IMR-90 (cell line): Measurements from ENCODE around the gene CCDC12. TPM values are rescaled to one million over a fixed set of nuclear protein-coding genes. Genes with fewer than 3 reads are reported as not detected.

Experiments
- ATAC-seq: fragments of 200-7000 bp; cut with Tn5 transposase; 2 replicates; pipeline ENCODE4 v1.9.1; 2020; ENCODE audit warnings: low read depth, mild to moderate bottlenecking, moderate library complexity
- BruUV-seq: library from RNA; stranded (reverse); fragments of 400-500 nt; replicated peaks from 2 replicates; lab custom pipeline; 2021; lab: Mats Ljungman, UMichigan
- CTCF ChIA-PET: fragments of 300-600 bp; formaldehyde crosslinking; extraction: SDS; loops from one replicate; lab custom pipeline; 2021; ENCODE audit warnings: antibody characterized with exemption; lab: Yijun Ruan, JAX
- POLR2A ChIA-PET: fragments of 300-600 bp; sonication (Branson Sonifier 250); formaldehyde crosslinking; loops from one replicate; lab custom pipeline; 2022; ENCODE audit warnings: antibody characterized with exemption; ENCODE audit not compliant: unreplicated experiment; lab: Charles Lee
- DNase-seq: peaks from one replicate; pipeline ENCODE4 v3.0.0; 2013
- H2AFZ ChIP-seq: replicated peaks from 2 replicates; pipeline ENCODE3; 2013; ENCODE audit warnings: low read length, mild to moderate bottlenecking; ENCODE audit not compliant: poor library complexity
- H2AK5ac ChIP-seq: 2 replicates; pipeline ENCODE4 v1.6.1; 2013; ENCODE audit warnings: low read depth, low read length, inconsistent platforms
- H2AK9ac ChIP-seq: replicated peaks from 2 replicates; pipeline ENCODE3; 2013; ENCODE audit warnings: mild to moderate bottlenecking, low read depth, low read length, moderate library complexity; ENCODE audit not compliant: poor library complexity
- H2BK120ac ChIP-seq: 2 replicates; pipeline ENCODE4 v1.6.1; 2013; ENCODE audit warnings: low read depth, low read length, inconsistent platforms
- H2BK15ac ChIP-seq: 3 replicates; pipeline ENCODE4 v1.6.1; 2013; ENCODE audit warnings: low read depth, low read length, inconsistent platforms
- H2BK20ac ChIP-seq: 2 replicates; pipeline ENCODE4 v1.6.1; 2013; ENCODE audit warnings: low read depth, mild to moderate bottlenecking, inconsistent platforms, low read length, moderate library complexity
- H2BK5ac ChIP-seq: 2 replicates; pipeline ENCODE4 v1.6.1; 2013; ENCODE audit warnings: mild to moderate bottlenecking, low read depth, low read length, inconsistent platforms; ENCODE audit not compliant: poor library complexity, severe bottlenecking
- H3K14ac ChIP-seq: replicated peaks from 2 replicates; pipeline ENCODE4 v1.6.1; 2013; ENCODE audit warnings: low read depth, low read length, inconsistent platforms
- H3K18ac ChIP-seq: 2 replicates; pipeline ENCODE4 v1.6.1; 2013; ENCODE audit warnings: low read depth, low read length, control low read depth
- H3K23ac ChIP-seq: 2 replicates; pipeline ENCODE4 v1.6.1; 2013; ENCODE audit warnings: low read depth, low read length, inconsistent platforms
- H3K27ac ChIP-seq: 2 replicates; pipeline ENCODE4 v1.5.1; 2013; ENCODE audit warnings: mild to moderate bottlenecking, control low read depth, low read length; ENCODE audit not compliant: insufficient read depth
- H3K27me3 ChIP-seq: 2 replicates; pipeline ENCODE4 v1.6.1; 2013; ENCODE audit warnings: low read length; ENCODE audit not compliant: control insufficient read depth, insufficient read depth
- H3K36me3 ChIP-seq: 2 replicates; pipeline ENCODE4 v1.6.1; 2013; ENCODE audit warnings: low read length, mixed read lengths; ENCODE audit not compliant: control insufficient read depth, insufficient read depth
- H3K4ac ChIP-seq: 2 replicates; pipeline ENCODE4 v1.6.1; 2013; ENCODE audit warnings: low read depth, low read length, inconsistent platforms
- H3K4me1 ChIP-seq: 2 replicates; pipeline ENCODE4 v1.6.1; 2013; ENCODE audit warnings: low read length, mixed read lengths; ENCODE audit not compliant: control insufficient read depth, insufficient read depth
- H3K4me2 ChIP-seq: 2 replicates; pipeline ENCODE4 v1.6.1; 2013; ENCODE audit warnings: low read depth, mild to moderate bottlenecking, control low read depth, low read length, moderate library complexity
- H3K4me3 ChIP-seq: 2 replicates; pipeline ENCODE4 v1.5.1; 2013; ENCODE audit warnings: low read depth, mild to moderate bottlenecking, control low read depth, low read length, moderate library complexity; ENCODE audit not compliant: insufficient read depth
- H3K56ac ChIP-seq: 2 replicates; pipeline ENCODE4 v1.6.1; 2013; ENCODE audit warnings: low read length, inconsistent platforms; ENCODE audit not compliant: insufficient read depth; ENCODE audit errors: extremely low read depth
- H3K79me1 ChIP-seq, 2 experiments: 2 replicates each; pipeline ENCODE4 v1.6.1; 2013; ENCODE audit warnings: low read length in 2 of 2, inconsistent platforms in 1 of 2, low read depth in 1 of 2
- H3K9ac ChIP-seq: 2 replicates; pipeline ENCODE4 v1.6.1; 2013; ENCODE audit warnings: low read depth, low read length, control low read depth
- H3K9me1 ChIP-seq: 2 replicates; pipeline ENCODE4 v1.6.1; 2013; ENCODE audit warnings: low read length, inconsistent platforms; ENCODE audit not compliant: insufficient read depth
- H3K9me3 ChIP-seq: 2 replicates; pipeline ENCODE4 v1.6.1; 2013; ENCODE audit warnings: low read length; ENCODE audit not compliant: control insufficient read depth, insufficient read depth
- H4K20me1 ChIP-seq: 2 replicates; pipeline ENCODE4 v1.6.1; 2013; ENCODE audit warnings: low read length, inconsistent platforms; ENCODE audit not compliant: insufficient read depth
- H4K5ac ChIP-seq: 2 replicates; pipeline ENCODE4 v1.6.1; 2013; ENCODE audit warnings: mild to moderate bottlenecking, low read depth, low read length, control low read depth
- H4K8ac ChIP-seq, 2 experiments: 2 replicates each; pipeline ENCODE4 v1.6.1; 2013; ENCODE audit warnings: low read depth in 2 of 2, low read length in 2 of 2, control low read depth in 1 of 2, inconsistent platforms in 1 of 2
- H4K91ac ChIP-seq: 2 replicates; pipeline ENCODE4 v1.6.1; 2013; ENCODE audit warnings: low read depth, low read length, inconsistent platforms; ENCODE audit not compliant: insufficient read depth
- BHLHE40 ChIP-seq: fragments of 150-350 bp; IDR thresholded peaks from 2 replicates; pipeline ENCODE4 v1.6.1; 2016; ENCODE audit warnings: mild to moderate bottlenecking, low read depth, low read length
- CHD1 ChIP-seq: IDR thresholded peaks from 2 replicates; pipeline ENCODE4 v1.6.1; 2012; ENCODE audit warnings: low read depth, low read length, improper control_type of control experiment
- CTCF ChIP-seq: conservative IDR thresholded peaks from 2 replicates; pipeline ENCODE4 v1.5.1; 2012; ENCODE audit warnings: mild to moderate bottlenecking, low read depth, low read length, improper control_type of control experiment
- MAFK ChIP-seq: IDR thresholded peaks from 2 replicates; pipeline ENCODE4 v1.6.1; 2012; ENCODE audit warnings: low read depth, low read length, improper control_type of control experiment
- MAZ ChIP-seq: IDR thresholded peaks from 2 replicates; pipeline ENCODE4 v1.6.1; 2012; ENCODE audit warnings: low read depth, mild to moderate bottlenecking, low read length, improper control_type of control experiment, moderate library complexity, borderline replicate concordance
- RAD21 ChIP-seq: IDR thresholded peaks from 2 replicates; pipeline ENCODE4 v1.6.1; 2012; ENCODE audit warnings: low read length, improper control_type of control experiment
- SMC3 ChIP-seq: fragments of 150-350 bp; IDR thresholded peaks from 2 replicates; pipeline ENCODE4 v1.6.1; 2016; ENCODE audit warnings: low read depth, mild to moderate bottlenecking, antibody characterized with exemption, low read length, moderate library complexity
- WGBS, 2 experiments: methylation state at CpG; one replicate each; pipeline versions ENCODE4 v1.1.5 to v1.1.7; 2013; ENCODE audit warnings: missing lambda C conversion rate in 2 of 2; ENCODE audit not compliant: insufficient read length in 1 of 2; ENCODE audit errors: extremely low coverage in 2 of 2; 5-methylcytosine and 5-hydroxymethylcytosine counted together
- dilution Hi-C: fragments of 300-500 bp; cut with HindIII; formaldehyde crosslinking; loops from one replicate; pipeline ENCODE4 v1.14.3; 2018; ENCODE audit warnings: low sequenced_read_pairs; ENCODE audit not compliant: unreplicated experiment
- in situ Hi-C: fragments of 300-500 bp; cut with MboI; formaldehyde crosslinking; loops from 3 replicates; pipeline ENCODE4 v1.14.3; 2019; ENCODE audit warnings: low sequenced_read_pairs, inconsistent platforms, mixed read lengths
- intact Hi-C: fragments of 100-400 bp; cut with micrococcal nuclease; formaldehyde crosslinking; loops from 2 replicates; pipeline ENCODE4 v1.10.0; 2022
- polyA plus RNA-seq, 3 experiments: library from polyadenylated mRNA; depleted of rRNA; stranded (reverse); fragments of >200 nt; gene quantifications; 2 replicates each; pipeline ENCODE4 v1.2.3, GENCODE V29; 2012; ENCODE audit warnings: low replicate concordance in 1 of 3
- total RNA-seq: library from RNA; depleted of rRNA; stranded (reverse); fragments of >200 nt; gene quantifications from 2 replicates; pipeline ENCODE4 v1.2.3, GENCODE V29; 2012
- TF ChIP-seq, protein P1 (sequence below): fragments of 150-350 bp; IDR thresholded peaks from 2 replicates; pipeline ENCODE4 v1.6.1; 2017; ENCODE audit warnings: mild to moderate bottlenecking, antibody characterized with exemption, low read length, low read depth

The CCDC12 gene
- total and polyA plus RNA-seq, 2 of the 4 experiments (the other 2 are of a cell fraction): 15.2 to 35.1 TPM

GRCh38 chr3:46932455-46933225 lies 43.9 kb downstream of the CCDC12 start:
- Histone ChIP-seq H3K9me1 (peaks cover 55% of the 10 kb centered on the region), H3K18ac (no peak overlapping the region), H2BK15ac (no peak overlapping the region), H3K56ac (no peak overlapping the region), H4K91ac (no peak overlapping the region), H2BK120ac (no peak overlapping the region), H2BK20ac (no peak overlapping the region), H4K8ac (no peak overlapping the region), H3K79me1 (peaks cover 41 to 96% of the 10 kb centered on the region in 2 experiments), H3K4me3 (no peak overlapping the region), H2AFZ (no peak overlapping the region), H2BK5ac (peak overlapping the region; percentile 3), H2AK9ac (no peak overlapping the region), H3K23ac (no peak overlapping the region), H3K27me3 (no peaks in the 10 kb centered on the region), H3K36me3 (peaks cover 9% of the 10 kb centered on the region), H3K27ac (peak overlapping the region; percentile 38; the same call in 1 of the 2 replicates), H4K5ac (no peak overlapping the region), H3K4ac (peak overlapping the region; percentile 48; the same call in 1 of the 2 replicates), H3K4me1 (peaks cover 56% of the 10 kb centered on the region), H3K14ac (no peak overlapping the region), H4K20me1 (peaks cover 45% of the 10 kb centered on the region), H3K9ac (no peak overlapping the region), H3K9me3 (no peaks in the 10 kb centered on the region), H2AK5ac (peak overlapping the region; percentile 35), H3K4me2 (no peak overlapping the region)
- 20% methylated on average over 1 of the region's 7 CpGs; no CpG with 5 or more reads in 1 of the 2 experiments for WGBS, 2 experiments
- CTCF ChIA-PET: interaction anchor here (1.1 kb wide), 1 partner anchor 9 kb away, joined by 3 read pairs; no protein-coding TSS in a partner anchor
- in situ Hi-C loops (no loop called here), intact Hi-C loops (loop anchor here (10.0 kb wide), 1 partner anchor 232 kb away; the partner anchor contains the start of gene SETD2), dilution Hi-C loops (no loop called here)
- ATAC-seq (no peak), DNase-seq (no peak)
- BruUV-seq: no TSS peak
- TF ChIP-seq MAZ (no peak), BHLHE40 (no peak), RAD21 (no peak), MAFK (no peak), CHD1 (no peak), CTCF (no peak), SMC3 (no peak)
- TF ChIP-seq, protein P1, sequence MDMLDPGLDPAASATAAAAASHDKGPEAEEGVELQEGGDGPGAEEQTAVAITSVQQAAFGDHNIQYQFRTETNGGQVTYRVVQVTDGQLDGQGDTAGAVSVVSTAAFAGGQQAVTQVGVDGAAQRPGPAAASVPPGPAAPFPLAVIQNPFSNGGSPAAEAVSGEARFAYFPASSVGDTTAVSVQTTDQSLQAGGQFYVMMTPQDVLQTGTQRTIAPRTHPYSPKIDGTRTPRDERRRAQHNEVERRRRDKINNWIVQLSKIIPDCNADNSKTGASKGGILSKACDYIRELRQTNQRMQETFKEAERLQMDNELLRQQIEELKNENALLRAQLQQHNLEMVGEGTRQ: no peak
- POLR2A ChIA-PET: no interaction called here
